HUES6 (cell line): Measurements from ENCODE around the gene UBE2V1.
A peak's percentile ranks its signal among the peaks of the same experiment; 100 is the strongest.
"Not testable (repeated sequence)": the region's sequence is repeated elsewhere in the genome, so short reads cannot be mapped to it uniquely, and the experiment has no call there.

Experiments
- H3K27ac ChIP-seq: 2 replicates; pipeline ENCODE4 v1.7.0; 2013; ENCODE audit warnings: low read depth, mild to moderate bottlenecking, low read length, inconsistent platforms
- H3K27me3 ChIP-seq: 2 replicates; pipeline ENCODE4 v1.6.1; 2013; ENCODE audit warnings: low read length; ENCODE audit not compliant: control insufficient read depth, insufficient read depth
- H3K36me3 ChIP-seq: 2 replicates; pipeline ENCODE4 v1.6.1; 2013; ENCODE audit warnings: low read length; ENCODE audit not compliant: control insufficient read depth, insufficient read depth
- H3K4me1 ChIP-seq: 2 replicates; pipeline ENCODE4 v1.6.1; 2013; ENCODE audit warnings: low read length; ENCODE audit not compliant: control insufficient read depth, insufficient read depth
- H3K4me3 ChIP-seq: 2 replicates; pipeline ENCODE4 v1.5.1; 2013; ENCODE audit warnings: low read depth, low read length
- H3K9ac ChIP-seq: one replicate; pipeline ENCODE4 v1.6.1; 2013; ENCODE audit warnings: mild to moderate bottlenecking, low read length
- H3K9me3 ChIP-seq: 2 replicates; pipeline ENCODE4 v1.6.1; 2013; ENCODE audit warnings: low read depth, low read length; ENCODE audit not compliant: control insufficient read depth, insufficient read depth

UBE2V1 gene

DNA sequence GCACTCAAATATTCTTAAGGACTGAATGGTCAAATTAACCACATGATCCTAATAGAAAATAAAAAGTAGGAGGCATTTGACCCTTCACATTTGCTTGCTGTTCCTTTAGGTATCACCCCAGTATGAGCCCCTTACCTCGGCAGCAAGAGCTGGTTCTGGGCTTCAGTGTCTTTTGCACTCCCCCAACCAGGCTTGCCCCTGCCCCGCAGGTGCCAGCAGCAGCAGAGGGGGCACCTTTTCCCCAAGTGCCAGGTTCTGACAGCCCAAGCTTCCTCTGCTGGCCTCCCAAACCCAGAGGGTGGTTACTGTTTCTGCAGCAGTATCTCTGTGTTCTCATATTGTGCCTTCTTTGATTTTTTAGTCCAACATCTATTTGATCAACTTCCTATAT is 23.2 kb downstream of the UBE2V1 start:
- no peak overlapping the region for H3K9ac ChIP-seq
- no peak overlapping the region for H3K27ac ChIP-seq
- peaks cover 16% of the 10 kb centered on the region for H3K4me1 ChIP-seq
- no peak overlapping the region for H3K4me3 ChIP-seq
- H3K9me3 ChIP-seq: no peaks in the 10 kb centered on the region
- peaks cover 51% of the 10 kb centered on the region for H3K36me3 ChIP-seq
- no peaks in the 10 kb centered on the region for H3K27me3 ChIP-seq

DNA sequence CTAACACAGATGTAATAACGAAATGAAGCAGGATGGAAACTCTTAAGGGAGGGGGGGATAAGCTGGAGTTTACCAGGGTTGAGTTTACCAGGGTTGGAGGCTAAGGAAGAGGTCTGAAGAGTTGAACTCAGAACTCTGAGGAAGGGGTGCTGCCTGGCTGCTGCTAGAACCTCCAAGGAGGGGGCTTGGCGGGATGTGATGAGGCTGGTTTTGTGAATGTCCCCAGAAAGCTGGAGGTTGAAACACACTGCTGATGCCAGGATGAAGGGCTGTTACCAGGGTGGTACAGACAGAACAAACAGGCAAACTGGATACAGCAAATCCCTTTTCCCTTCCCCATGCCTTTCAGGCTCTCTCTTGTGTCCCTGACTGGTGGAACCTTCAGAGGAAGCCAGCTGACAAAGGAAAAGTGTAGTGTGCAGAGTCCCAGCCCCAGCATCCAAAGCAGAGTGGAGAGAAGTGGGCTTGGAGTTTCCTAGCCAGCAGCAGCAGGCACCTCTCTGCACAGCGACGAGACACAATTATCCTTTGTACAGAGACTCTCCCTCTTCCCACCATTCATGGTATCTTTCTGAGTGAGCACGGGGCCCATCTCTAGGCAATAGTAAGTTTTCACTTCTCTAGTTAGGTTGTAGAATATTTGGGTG is 23.7 kb downstream of the UBE2V1 start:
- Histone ChIP-seq H3K36me3 (peaks cover 46% of the 10 kb centered on the region), H3K27ac (no peak overlapping the region), H3K4me1 (peaks cover 16% of the 10 kb centered on the region), H3K27me3 (no peaks in the 10 kb centered on the region), H3K9me3 (no peaks in the 10 kb centered on the region), H3K9ac (no peak overlapping the region), H3K4me3 (no peak overlapping the region)

DNA sequence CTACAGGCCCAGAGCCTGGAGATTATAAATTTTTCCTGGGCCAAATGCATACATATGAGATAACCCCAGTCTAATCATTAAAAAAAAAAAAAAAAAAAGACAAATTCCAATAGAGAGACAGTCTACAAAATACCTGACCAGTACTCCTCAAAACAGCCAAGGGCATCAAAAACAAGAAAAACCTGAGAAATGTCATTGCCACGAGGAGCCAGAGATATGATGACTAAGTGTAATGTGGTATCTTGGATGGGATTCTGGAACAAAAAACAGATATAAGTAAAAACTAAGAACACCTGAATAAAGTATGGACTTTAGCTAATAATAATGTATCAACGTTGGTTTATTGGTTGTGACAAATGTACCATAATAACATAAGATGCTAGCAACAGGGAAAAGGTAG is 24.9 kb downstream of the UBE2V1 start:
- Histone ChIP-seq H3K9ac (no peak overlapping the region), H3K36me3 (peaks cover 50% of the 10 kb centered on the region)

DNA sequence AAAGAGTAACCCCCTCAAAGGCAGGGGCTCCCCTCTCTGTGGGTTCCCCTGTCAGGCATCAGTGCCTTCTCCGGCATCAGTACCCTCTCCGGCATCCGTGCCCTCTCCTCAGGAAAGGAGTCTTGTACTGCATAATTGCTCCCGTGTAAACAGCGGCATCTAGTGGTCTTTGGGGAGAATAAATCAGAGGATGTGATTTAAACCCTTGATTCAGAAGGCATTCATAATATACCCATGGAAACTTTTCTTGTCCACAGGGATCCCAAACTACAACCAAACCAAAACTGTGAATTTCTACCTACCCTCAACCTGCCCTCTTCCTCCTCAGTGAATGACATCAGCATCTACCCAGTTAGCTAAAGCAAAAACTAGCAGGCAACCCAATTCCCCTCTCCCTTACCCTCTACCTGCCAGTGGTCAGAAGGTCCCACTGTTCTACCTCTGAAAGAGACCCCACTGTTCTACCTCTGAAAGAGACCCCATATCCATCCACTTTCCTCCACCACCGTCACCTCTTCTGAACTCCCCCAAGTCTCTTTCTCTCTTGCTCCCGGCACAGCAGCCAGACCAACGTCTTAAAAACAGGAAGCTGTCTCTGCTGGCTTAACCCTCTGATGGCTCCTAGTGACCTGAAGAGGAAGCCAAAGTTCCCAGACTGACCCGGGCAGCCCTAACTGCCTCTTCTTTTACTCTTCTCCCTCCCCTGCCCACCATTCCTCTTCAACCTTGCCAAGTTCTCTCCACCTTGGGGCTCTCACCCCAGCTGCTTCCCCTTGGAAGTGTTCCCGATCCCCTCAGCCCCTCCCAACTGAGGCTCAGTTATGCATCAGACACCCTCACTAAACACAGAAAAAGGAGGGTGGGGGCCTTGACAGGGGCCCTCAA is 27.2 kb downstream of the UBE2V1 start:
- H3K27ac ChIP-seq: no peak overlapping the region
- peaks cover 16% of the 10 kb centered on the region for H3K4me1 ChIP-seq
- peaks cover 57% of the 10 kb centered on the region for H3K36me3 ChIP-seq
- H3K27me3 ChIP-seq: no peaks in the 10 kb centered on the region
- H3K9ac ChIP-seq: no peak overlapping the region
- H3K9me3 ChIP-seq: no peaks in the 10 kb centered on the region
- H3K4me3 ChIP-seq: 0 out of 2 replicates have a peak overlapping the region, but pooled peaks have one; percentile 9

More for the DNA sequence above, 24.9 kb downstream of the UBE2V1 start:
- no peak overlapping the region for H3K4me3 ChIP-seq
- H3K27ac ChIP-seq: no peak overlapping the region
- H3K27me3 ChIP-seq: no peaks in the 10 kb centered on the region
- H3K9me3 ChIP-seq: no peaks in the 10 kb centered on the region
- H3K4me1 ChIP-seq: peaks cover 16% of the 10 kb centered on the region

DNA sequence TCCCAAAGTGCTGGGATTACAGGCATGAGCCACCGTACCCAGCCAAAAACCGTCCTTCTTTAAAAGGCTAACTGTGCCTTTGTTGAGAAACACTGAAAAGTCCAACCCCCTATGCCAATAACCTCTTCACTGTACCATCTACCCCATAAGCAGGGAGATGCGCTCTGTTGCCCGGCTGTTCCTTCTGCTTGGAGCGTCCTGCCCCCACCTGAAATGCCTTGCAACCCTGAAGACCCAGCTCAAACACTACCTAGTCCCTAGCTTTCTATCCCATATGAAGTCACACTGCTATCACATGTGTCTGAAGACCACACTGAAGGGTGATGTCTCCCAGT is 27.8 kb downstream of the UBE2V1 start:
- Histone ChIP-seq H3K4me1 (peaks cover 16% of the 10 kb centered on the region), H3K27me3 (no peaks in the 10 kb centered on the region), H3K9ac (no peak overlapping the region), H3K4me3 (no peak overlapping the region), H3K9me3 (no peaks in the 10 kb centered on the region), H3K27ac (no peak overlapping the region), H3K36me3 (peaks cover 53% of the 10 kb centered on the region)

DNA sequence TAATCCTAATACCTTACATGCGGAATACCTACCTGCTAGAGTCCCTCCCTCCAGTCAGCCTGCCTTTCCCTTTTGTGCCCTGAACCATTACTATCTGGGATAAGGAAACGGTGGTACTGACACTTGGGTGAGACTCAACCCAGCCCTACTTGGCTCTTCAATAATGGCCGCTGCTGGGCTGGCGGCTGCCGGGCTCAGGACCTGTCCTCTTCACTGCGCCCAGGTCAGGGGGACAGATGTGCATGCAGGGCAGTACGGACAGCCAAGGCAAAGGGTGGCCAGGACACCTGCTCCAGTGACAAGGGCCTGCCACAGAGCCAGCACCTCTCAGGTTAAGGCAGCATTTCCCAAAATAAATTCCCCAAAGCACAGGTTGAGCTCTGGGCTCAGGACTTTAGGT is 29.9 kb downstream of the UBE2V1 start:
- Histone ChIP-seq H3K27me3 (no peaks in the 10 kb centered on the region), H3K9me3 (no peaks in the 10 kb centered on the region), H3K36me3 (peaks cover 33% of the 10 kb centered on the region), H3K27ac (no peak overlapping the region), H3K4me1 (peaks cover 16% of the 10 kb centered on the region), H3K9ac (no peak overlapping the region), H3K4me3 (no peak overlapping the region)

DNA sequence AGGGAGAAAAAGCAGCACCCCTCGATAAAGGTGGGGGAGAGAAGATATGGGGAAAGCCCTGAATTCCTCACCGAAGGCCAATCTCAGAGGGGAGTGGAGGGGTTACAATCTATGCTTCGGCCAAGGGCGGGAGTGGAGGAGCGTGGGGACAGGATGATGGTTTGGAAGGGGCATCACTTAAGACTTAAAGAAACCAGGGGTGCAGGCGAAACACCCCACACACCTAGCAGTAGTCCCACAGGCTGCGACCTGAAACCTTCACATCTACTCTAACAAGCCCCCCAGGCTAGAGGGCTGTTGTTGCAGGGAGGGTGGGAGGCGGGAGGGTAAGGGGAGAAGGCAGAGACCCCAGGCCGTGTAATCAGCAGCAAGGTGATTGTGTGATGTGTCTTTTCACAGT is 30.9 kb downstream of the UBE2V1 start:
- H3K9me3 ChIP-seq, H3K9ac ChIP-seq: not testable (repeated sequence)
- peaks cover 16% of the 10 kb centered on the region for H3K4me1 ChIP-seq

DNA sequence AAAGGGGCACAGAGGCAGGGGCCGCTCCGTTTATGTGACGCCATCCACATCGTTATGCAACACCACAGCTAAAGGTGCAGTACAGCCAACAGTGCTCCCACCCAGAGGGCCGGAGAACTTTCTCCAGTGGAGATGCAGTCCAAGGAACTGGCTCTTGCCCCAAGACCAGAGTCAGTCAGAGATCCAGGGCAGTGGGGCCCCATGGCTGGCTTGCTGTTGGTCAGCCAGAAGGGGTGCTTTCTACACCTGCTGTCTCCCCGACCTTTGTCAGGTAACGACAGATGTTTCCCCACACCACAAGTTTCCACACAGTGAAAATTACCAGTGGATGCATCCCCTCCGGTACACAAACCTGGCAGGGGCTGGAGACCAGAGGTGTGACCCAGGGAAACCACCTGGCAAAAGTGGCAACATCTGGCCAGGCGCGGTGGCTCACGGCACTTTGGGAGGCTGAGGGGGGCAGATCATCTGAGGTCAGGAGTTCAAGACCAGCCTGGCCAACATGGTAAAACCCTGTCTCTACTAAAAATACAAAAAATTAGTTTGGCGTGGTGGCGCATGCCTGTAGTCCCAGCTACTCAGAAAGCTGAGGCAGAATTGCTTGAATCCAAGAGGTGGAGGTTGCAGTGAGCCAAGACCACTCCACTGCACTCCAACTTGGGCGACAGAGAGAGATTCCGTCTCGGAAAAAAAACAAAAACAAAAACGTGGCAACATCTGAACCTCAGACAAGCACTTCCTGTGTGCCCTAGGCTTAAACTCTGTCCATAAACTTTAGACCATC is 34.9 kb downstream of the UBE2V1 start:
- peaks cover 5% of the 10 kb centered on the region; the same call in 1 of the 2 replicates for H3K4me1 ChIP-seq
- no peak overlapping the region for H3K4me3 ChIP-seq
- no peak overlapping the region for H3K27ac ChIP-seq
- no peaks in the 10 kb centered on the region for H3K27me3 ChIP-seq
- no peaks in the 10 kb centered on the region for H3K9me3 ChIP-seq
- no peak overlapping the region for H3K9ac ChIP-seq
- H3K36me3 ChIP-seq: peaks cover 17% of the 10 kb centered on the region

More for the DNA sequence above, 30.9 kb downstream of the UBE2V1 start:
- not testable (repeated sequence) for H3K27ac ChIP-seq, H3K27me3 ChIP-seq, H3K4me3 ChIP-seq
- H3K36me3 ChIP-seq: peaks cover 27% of the 10 kb centered on the region

DNA sequence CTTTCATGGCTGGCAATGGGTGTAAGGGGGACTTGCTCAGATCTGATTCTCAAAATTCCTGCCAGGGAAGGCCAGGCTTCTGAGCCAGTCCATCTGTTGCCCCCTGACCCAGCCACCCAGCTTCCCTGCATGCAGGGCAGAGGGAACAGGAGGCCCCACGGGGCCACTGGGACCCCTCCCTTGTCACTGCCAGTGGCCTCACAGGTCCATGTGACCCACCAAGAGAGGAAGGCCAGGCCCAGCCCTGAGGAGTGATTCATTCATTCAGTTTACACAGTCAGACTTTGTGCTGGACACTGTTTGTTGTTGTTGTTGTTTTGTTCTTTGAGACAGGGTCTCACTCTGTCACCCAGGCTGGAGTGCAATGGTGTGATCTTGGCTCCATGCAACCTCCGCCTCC is 39.5 kb downstream of the UBE2V1 start:
- H3K9ac ChIP-seq: no peak overlapping the region
- no peak overlapping the region for H3K27ac ChIP-seq
- peaks cover 5% of the 10 kb centered on the region; the same call in 1 of the 2 replicates for H3K4me1 ChIP-seq
- H3K4me3 ChIP-seq: no peak overlapping the region
- H3K27me3 ChIP-seq: no peaks in the 10 kb centered on the region
- H3K9me3 ChIP-seq: no peaks in the 10 kb centered on the region
- H3K36me3 ChIP-seq: no peaks in the 10 kb centered on the region

DNA sequence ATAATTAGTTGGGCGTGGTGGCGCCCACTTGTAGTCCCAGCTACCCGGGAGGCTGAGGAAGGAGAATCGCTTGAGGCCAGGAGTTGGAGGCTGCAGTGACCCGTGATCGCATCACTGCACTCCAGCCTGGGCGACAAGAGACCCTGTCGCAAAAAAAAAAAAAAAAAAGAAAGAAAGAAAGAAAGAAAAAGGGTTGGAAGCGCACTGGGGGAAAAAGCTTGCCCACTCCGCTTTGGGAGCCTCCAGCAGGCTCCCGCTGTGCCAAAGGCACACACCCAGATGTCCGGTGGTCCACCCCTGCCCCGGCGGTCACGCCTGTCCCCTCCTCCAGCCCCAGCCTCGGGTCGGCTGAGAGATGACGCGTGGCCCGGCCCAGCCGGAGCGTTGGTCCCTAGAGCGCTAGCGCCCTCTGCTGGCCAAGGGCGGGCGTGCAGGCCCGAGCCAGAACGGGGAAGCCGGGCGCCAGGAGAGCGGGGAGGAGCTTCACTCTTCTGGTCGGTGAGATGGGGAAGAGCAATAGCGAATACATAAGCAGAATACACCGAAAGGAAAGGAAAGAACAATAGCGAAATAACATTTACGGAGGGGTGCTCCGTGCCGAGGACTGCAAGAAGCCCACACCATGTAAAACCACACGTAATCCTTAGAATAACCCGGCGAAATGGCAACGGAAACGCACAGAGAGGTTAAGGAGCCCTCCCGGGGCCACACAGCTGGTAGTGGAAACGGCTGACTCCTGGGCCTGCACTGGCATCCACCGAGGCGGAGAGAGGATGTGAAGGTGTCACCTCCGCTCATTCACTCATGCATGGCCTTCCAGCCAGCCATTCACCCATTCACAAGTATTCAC is 41.7 kb downstream of the UBE2V1 start:
- H3K27me3 ChIP-seq: no peaks in the 10 kb centered on the region
- no peaks in the 10 kb centered on the region for H3K9me3 ChIP-seq
- H3K36me3 ChIP-seq: no peaks in the 10 kb centered on the region
- no peak overlapping the region for H3K9ac ChIP-seq
- H3K27ac ChIP-seq: no peak overlapping the region
- peaks cover 8% of the 10 kb centered on the region; the same call in 1 of the 2 replicates for H3K4me1 ChIP-seq
- peak overlapping the region; percentile 54 for H3K4me3 ChIP-seq
